GM12878 (cell line): ENCODE measurements around the gene TRH. TPM values are rescaled to one million over a fixed set of nuclear protein-coding genes. Genes with fewer than 3 reads are reported as not detected.
A peak's percentile ranks its signal among the peaks of the same experiment; 100 is the strongest.

Experiments used
- ATAC-seq: fragments of 200-7000 bp; cut with Tn5 transposase; 3 replicates; pipeline ENCODE4 v1.9.1; 2020; ENCODE audit warnings: mild to moderate bottlenecking, moderate library complexity
- BruUV-seq: library from RNA; stranded (reverse); fragments of 400-500 nt; replicated peaks from 2 replicates; lab custom pipeline; 2021; lab: Mats Ljungman, UMichigan
- CTCF ChIA-PET: fragments of 300-600 bp; sonication (Branson Sonifier 250); formaldehyde crosslinking; extraction: SDS; loops from one replicate; lab custom pipeline; 2021; ENCODE audit warnings: inconsistent platforms; lab: Yijun Ruan, JAX
- POLR2A ChIA-PET: fragments of 350-600 bp; formaldehyde crosslinking; extraction: SDS; loops from one replicate; lab custom pipeline; 2021; ENCODE audit warnings: inconsistent platforms; lab: Charles Lee
- RAD21 ChIA-PET: fragments of 300-600 bp; sonication (Branson Sonifier 250); formaldehyde crosslinking; loops from one replicate; lab custom pipeline; 2023; ENCODE audit warnings: antibody characterized with exemption; ENCODE audit not compliant: unreplicated experiment; lab: Charles Lee
- SMC1A ChIA-PET: fragments of 300-600 bp; sonication (Branson Sonifier 250); formaldehyde crosslinking; loops from one replicate; lab custom pipeline; 2023; ENCODE audit not compliant: unreplicated experiment, uncharacterized antibody; lab: Charles Lee
- DNase-seq: peaks from one replicate; pipeline ENCODE4 v3.0.0-alpha.2; 2011; ENCODE audit warnings: low read depth, low spot score
- FAIRE-seq: peaks from 3 replicates; lab custom pipeline; 2011; peaks lifted over from hg19 to GRCh38; lab: Jason Lieb, UNC
- H2AFZ ChIP-seq: 2 replicates; pipeline ENCODE4 v1.6.0; 2011; ENCODE audit warnings: low read depth, low read length, control low read depth; ENCODE audit not compliant: control insufficient read depth
- H3K27ac ChIP-seq: 2 replicates; pipeline ENCODE4 v1.5.1; 2011; ENCODE audit warnings: control low read depth; ENCODE audit not compliant: control insufficient read depth, insufficient read depth
- H3K27me3 ChIP-seq, 2 experiments: replicated peaks in 1 of 2; 2 replicates each; pipeline versions ENCODE4 v1.6.0 to v1.6.1; 2011; ENCODE audit warnings: low read length in 1 of 2; ENCODE audit not compliant: control insufficient read depth in 2 of 2, insufficient read depth in 2 of 2
- H3K36me3 ChIP-seq, 2 experiments: 2 replicates each; pipeline ENCODE4 v1.5.1; 2011; ENCODE audit warnings: low read length in 1 of 2; ENCODE audit not compliant: control insufficient read depth in 2 of 2, insufficient read depth in 2 of 2
- H3K4me1 ChIP-seq: 2 replicates; pipeline ENCODE4 v1.6.1; 2011; ENCODE audit warnings: mild to moderate bottlenecking, low read length, moderate library complexity, mixed read lengths; ENCODE audit not compliant: control insufficient read depth, insufficient read depth
- H3K4me2 ChIP-seq: 2 replicates; pipeline ENCODE4 v1.6.0; 2011; ENCODE audit warnings: control low read depth; ENCODE audit not compliant: control insufficient read depth, insufficient read depth
- H3K4me3 ChIP-seq: fragments of 200-600 bp; sonication (generic); 2 replicates; pipeline ENCODE4 v1.5.1; 2016
- H3K79me2 ChIP-seq: 2 replicates; pipeline ENCODE4 v1.6.0; 2011; ENCODE audit warnings: low read length; ENCODE audit not compliant: control insufficient read depth, insufficient read depth
- H3K9ac ChIP-seq: 2 replicates; pipeline ENCODE4 v1.8.0; 2011; ENCODE audit warnings: low read length, control low read depth, mixed read lengths; ENCODE audit not compliant: control insufficient read depth, insufficient read depth
- H3K9me3 ChIP-seq: replicated peaks from 3 replicates; pipeline ENCODE4 v1.5.1; 2011; ENCODE audit warnings: mild to moderate bottlenecking, low read length; ENCODE audit not compliant: control insufficient read depth, insufficient read depth
- H4K20me1 ChIP-seq: 2 replicates; pipeline ENCODE4 v1.6.0; 2011; ENCODE audit not compliant: control insufficient read depth, insufficient read depth
- IKZF1 ChIP-seq: fragments of 450-650 bp; conservative IDR thresholded peaks from 2 replicates; pipeline ENCODE4 v1.6.1; 2017; ENCODE audit warnings: antibody characterized with exemption, mild to moderate bottlenecking
- MTA3 ChIP-seq: IDR thresholded peaks from 2 replicates; pipeline ENCODE4 v1.6.1; 2012; ENCODE audit warnings: low read length, inconsistent platforms, borderline replicate concordance
- SIN3A ChIP-seq: IDR thresholded peaks from 2 replicates; pipeline ENCODE4 v1.6.1; 2012; ENCODE audit warnings: low read depth, low read length, improper control_type of control experiment
- TAF1 ChIP-seq: IDR thresholded peaks from 2 replicates; pipeline ENCODE4 v1.6.1; 2011; ENCODE audit warnings: mild to moderate bottlenecking, low read depth, low read length, borderline replicate concordance
- ZNF384 ChIP-seq: IDR thresholded peaks from 2 replicates; pipeline ENCODE4 v1.6.1; 2012; ENCODE audit warnings: low read depth, mild to moderate bottlenecking, low read length, improper control_type of control experiment, borderline replicate concordance
- ZNF622 ChIP-seq: fragments of 450-650 bp; IDR thresholded peaks from 2 replicates; pipeline ENCODE4 v1.6.1; 2017; ENCODE audit warnings: mild to moderate bottlenecking, inconsistent platforms
- WGBS: methylation state at CpG from one replicate; pipeline ENCODE4 v1.1.6; 2016; ENCODE audit warnings: low lambda C conversion rate; ENCODE audit not compliant: insufficient replicate concordance, insufficient coverage; ENCODE audit errors: missing lambda C conversion rate; 5-methylcytosine and 5-hydroxymethylcytosine counted together
- in situ Hi-C: fragments of 300-500 bp; cut with MboI; formaldehyde crosslinking; loops from 9 replicates; pipeline ENCODE4 v1.14.3; 2018; ENCODE audit warnings: mixed read lengths
- intact Hi-C: fragments of 100-400 bp; cut with micrococcal nuclease; formaldehyde crosslinking; loops from one replicate; pipeline ENCODE4 v1.14.2; 2022; ENCODE audit not compliant: unreplicated experiment
- polyA plus RNA-seq, 11 experiments: library from polyadenylated mRNA; depleted of rRNA in 4 of 11; unstranded in 6 of 11; stranded (reverse) in 5 of 11; fragments of >200 nt; fragmentation: Nextera tagmentation in 4 of 11; fragmentation: Illumina TruSeq in 1 of 11; extraction: Ambion mirVana in 4 of 11; extraction: Trizol in 1 of 11; gene quantifications; 1 replicate in 1 of 11; 2 replicates in 10 of 11; pipeline versions ENCODE4 v1.2.1 to v1.2.3, GENCODE V29; 2011 to 2016; ENCODE audit warnings: inconsistent platforms in 2 of 11, missing spikeins in 2 of 11, low read depth in 1 of 11
- total RNA-seq, 4 experiments: library from RNA; depleted of rRNA in 3 of 4; stranded (reverse); fragments of >200 nt in 3 of 4; fragmentation: Illumina TruSeq in 1 of 4; extraction: Trizol in 1 of 4; gene quantifications; 2 replicates each; pipeline versions ENCODE4 v1.2.1 to v1.2.3, GENCODE V29; 2013 to 2021
- TF ChIP-seq, protein P1 (sequence below), 3 experiments: IDR thresholded peaks in 2 of 3; conservative IDR thresholded peaks in 1 of 3; 2 replicates each; pipeline ENCODE4 v1.5.1; 2011; ENCODE audit warnings: low read depth in 3 of 3, low read length in 3 of 3, mild to moderate bottlenecking in 3 of 3, control low read depth in 2 of 3, moderate library complexity in 2 of 3, inconsistent platforms in 1 of 3, mixed read lengths in 1 of 3; ENCODE audit not compliant: control insufficient read depth in 2 of 3, insufficient read depth in 1 of 3; ENCODE audit errors: extremely low read depth in 1 of 3
- TF ChIP-seq, protein P2 (sequence below): fragments of 450-650 bp; IDR thresholded peaks from 2 replicates; pipeline ENCODE4 v1.6.1; 2017; ENCODE audit warnings: borderline replicate concordance

TRH gene
- total and polyA plus RNA-seq, 10 of the 15 experiments (the other 5 are each of a cell fraction or from before 2014, with no cell fraction given) = not detected

DNA sequence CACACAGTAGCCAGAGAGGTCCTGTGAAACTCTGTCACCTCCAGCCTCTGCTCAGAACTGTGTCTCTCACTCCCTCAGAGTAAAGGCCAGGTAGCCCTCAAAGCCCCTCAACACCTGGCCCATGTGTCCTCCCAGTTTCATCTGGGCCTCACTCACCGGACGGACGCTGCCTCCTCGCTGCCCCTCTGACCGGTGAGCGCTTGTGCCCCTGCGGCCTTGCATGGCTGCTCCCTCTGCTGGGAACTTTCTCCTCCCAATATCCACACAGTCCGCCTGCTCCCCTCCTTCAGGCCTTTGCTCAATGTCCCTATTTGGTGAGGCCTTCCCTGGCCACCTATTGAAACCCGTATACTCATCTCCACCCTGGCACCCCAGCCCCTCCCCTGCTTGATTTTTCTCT, 36.8 kb upstream of the TRH start:
- H3K27me3 ChIP-seq = no peaks in the 10 kb centered on the region; a peak in 1 of 4 replicates
- no peak overlapping the region for H3K4me3 ChIP-seq
- no peak overlapping the region for H3K27ac ChIP-seq
- ChIA-PET CTCF (no interaction called here), RAD21 (no interaction called here), SMC1A (no interaction called here), POLR2A (interaction anchor here (0.7 kb wide), 1 partner anchor 283 kb away, joined by 4 read pairs; no protein-coding TSS in a partner anchor)
- in situ Hi-C loops (loop anchor here (5.0 kb wide), 1 partner anchor 305 kb away; no protein-coding TSS in a partner anchor), intact Hi-C loops (no loop called here)
- no peaks in the 10 kb centered on the region for H3K9me3 ChIP-seq
- H3K9ac ChIP-seq = no peak overlapping the region
- 85% methylated on average over 9 of the region's 9 CpGs for WGBS
- no peaks in the 10 kb centered on the region for H3K36me3 ChIP-seq
- FAIRE-seq (no peak), DNase-seq (no peak), ATAC-seq (no peak)
- TF ChIP-seq IKZF1 = no peak
- no peak for TF ChIP-seq SIN3A
- no peak for TF ChIP-seq TAF1
- no peak overlapping the region for H3K4me2 ChIP-seq
- H3K4me1 ChIP-seq = no peaks in the 10 kb centered on the region
- H3K79me2 ChIP-seq = no peaks in the 10 kb centered on the region
- H4K20me1 ChIP-seq = no peaks in the 10 kb centered on the region
- BruUV-seq = no TSS peak
- no peak overlapping the region for H2AFZ ChIP-seq

DNA sequence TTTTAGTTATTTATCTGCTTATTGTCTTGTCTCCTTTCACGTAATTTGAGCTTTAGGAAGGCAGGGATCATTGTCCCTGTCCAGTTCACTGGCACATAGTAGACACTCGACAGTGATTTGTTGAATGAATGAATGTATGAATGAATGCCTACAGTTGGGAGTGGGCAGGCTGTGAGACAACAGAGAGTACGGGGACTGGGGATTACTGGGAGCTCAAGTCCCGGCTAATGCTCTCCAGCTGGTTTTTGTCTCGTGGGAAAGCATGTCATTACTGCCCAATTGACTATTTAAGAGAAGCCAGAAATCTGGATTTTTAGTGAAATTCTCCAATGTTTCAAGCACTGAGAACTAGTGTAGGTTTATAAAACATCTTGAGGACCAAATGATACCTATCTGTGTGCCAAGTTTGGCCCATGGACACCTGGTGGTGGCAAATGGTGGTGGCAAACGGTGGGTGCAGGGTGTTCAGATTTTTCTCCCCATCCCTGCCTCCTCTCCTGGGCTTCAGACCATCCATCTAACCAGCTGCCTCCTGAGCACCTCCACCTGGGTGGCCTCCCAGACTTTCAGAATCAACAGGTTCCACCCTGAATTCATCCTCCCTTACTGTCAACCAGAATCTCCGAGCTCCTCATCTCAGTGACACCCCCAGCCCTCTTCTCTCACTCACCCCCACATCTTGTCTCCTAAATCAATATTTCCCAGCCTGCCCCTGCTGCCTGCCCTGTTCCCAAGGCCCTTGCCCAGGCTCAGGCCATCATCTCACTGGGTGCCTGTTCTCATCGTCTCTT, 36.2 kb upstream of the TRH start:
- H3K79me2 ChIP-seq = no peaks in the 10 kb centered on the region
- WGBS = 70% methylated on average over 8 of the region's 8 CpGs
- H3K9me3 ChIP-seq = no peaks in the 10 kb centered on the region
- in situ Hi-C loops (loop anchor here (5.0 kb wide), 1 partner anchor 306 kb away; no protein-coding TSS in a partner anchor), intact Hi-C loops (no loop called here)
- H3K36me3 ChIP-seq = no peaks in the 10 kb centered on the region
- RAD21 ChIA-PET = no interaction called here
- H3K4me3 ChIP-seq = no peak overlapping the region
- ATAC-seq (no peak), FAIRE-seq (no peak), DNase-seq (no peak)
- H3K4me1 ChIP-seq = no peaks in the 10 kb centered on the region
- POLR2A ChIA-PET = interaction anchor here (0.6 kb wide), 1 partner anchor 248 kb away, joined by 3 read pairs; no protein-coding TSS in a partner anchor
- H3K4me2 ChIP-seq = no peak overlapping the region
- no TSS peak for BruUV-seq
- no peaks in the 10 kb centered on the region; a peak in 1 of 4 replicates for H3K27me3 ChIP-seq
- H4K20me1 ChIP-seq = no peaks in the 10 kb centered on the region
- H3K9ac ChIP-seq = no peak overlapping the region
- SMC1A ChIA-PET = no interaction called here
- no peak overlapping the region for H2AFZ ChIP-seq
- TF ChIP-seq MTA3 (no peak), ZNF384 (no peak), ZNF622 (no peak)
- TF ChIP-seq, protein P1, sequence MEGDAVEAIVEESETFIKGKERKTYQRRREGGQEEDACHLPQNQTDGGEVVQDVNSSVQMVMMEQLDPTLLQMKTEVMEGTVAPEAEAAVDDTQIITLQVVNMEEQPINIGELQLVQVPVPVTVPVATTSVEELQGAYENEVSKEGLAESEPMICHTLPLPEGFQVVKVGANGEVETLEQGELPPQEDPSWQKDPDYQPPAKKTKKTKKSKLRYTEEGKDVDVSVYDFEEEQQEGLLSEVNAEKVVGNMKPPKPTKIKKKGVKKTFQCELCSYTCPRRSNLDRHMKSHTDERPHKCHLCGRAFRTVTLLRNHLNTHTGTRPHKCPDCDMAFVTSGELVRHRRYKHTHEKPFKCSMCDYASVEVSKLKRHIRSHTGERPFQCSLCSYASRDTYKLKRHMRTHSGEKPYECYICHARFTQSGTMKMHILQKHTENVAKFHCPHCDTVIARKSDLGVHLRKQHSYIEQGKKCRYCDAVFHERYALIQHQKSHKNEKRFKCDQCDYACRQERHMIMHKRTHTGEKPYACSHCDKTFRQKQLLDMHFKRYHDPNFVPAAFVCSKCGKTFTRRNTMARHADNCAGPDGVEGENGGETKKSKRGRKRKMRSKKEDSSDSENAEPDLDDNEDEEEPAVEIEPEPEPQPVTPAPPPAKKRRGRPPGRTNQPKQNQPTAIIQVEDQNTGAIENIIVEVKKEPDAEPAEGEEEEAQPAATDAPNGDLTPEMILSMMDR (IDR thresholded peaks at IDR 0.05 in 2 of 3, conservative IDR thresholded peaks at IDR 0.05 in 1 of 3; ENCODE audit: control insufficient read depth in 2 of 3, extremely low read depth in 1 of 3, insufficient read depth in 1 of 3, low read depth in 3 of 3, low read length in 3 of 3) = 0 out of 6 replicates have a peak, but pooled peaks of 1 of the 3 experiments have one; percentile 9
- TF ChIP-seq, protein P2, sequence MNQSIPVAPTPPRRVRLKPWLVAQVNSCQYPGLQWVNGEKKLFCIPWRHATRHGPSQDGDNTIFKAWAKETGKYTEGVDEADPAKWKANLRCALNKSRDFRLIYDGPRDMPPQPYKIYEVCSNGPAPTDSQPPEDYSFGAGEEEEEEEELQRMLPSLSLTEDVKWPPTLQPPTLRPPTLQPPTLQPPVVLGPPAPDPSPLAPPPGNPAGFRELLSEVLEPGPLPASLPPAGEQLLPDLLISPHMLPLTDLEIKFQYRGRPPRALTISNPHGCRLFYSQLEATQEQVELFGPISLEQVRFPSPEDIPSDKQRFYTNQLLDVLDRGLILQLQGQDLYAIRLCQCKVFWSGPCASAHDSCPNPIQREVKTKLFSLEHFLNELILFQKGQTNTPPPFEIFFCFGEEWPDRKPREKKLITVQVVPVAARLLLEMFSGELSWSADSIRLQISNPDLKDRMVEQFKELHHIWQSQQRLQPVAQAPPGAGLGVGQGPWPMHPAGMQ = no peak
- CTCF ChIA-PET = no interaction called here
- H3K27ac ChIP-seq = no peak overlapping the region
